HG02798 (cell line): Measurements from ENCODE around the gene RNF40.

Source experiments
- ATAC-seq: cut with Tn5 transposase; IDR thresholded peaks from one replicate; pipeline ENCODE4 v1.9.1; 2021; ENCODE audit warnings: mild to moderate bottlenecking; ENCODE audit not compliant: unreplicated experiment, poor library complexity

The RNF40 gene

DNA sequence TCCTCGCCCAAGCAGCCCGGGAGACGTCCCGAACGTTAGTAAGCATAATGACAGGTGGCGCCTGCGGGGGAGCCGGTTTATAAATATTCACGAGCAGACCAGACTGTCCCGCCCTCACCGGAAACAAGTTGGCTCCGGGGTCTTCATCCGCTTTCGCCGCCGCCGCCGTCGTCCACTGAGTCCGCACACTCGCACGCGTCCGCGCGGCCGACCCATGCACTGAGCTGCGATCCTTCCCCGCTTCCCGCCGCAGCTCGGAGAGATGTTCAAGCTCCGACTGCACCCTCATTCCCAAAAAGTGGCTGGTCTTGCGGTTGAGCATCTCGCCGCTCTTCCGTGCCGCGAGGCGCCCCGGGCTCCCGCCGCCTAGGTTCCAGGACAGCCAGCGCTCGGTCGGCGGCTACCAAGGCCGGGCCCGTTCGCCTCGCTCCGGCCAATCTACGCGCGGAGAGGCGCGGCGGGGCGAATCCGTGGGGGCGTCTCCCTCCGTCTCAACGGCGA is 645 bp upstream of the RNF40 start:
- ATAC-seq = peak; percentile 30

DNA sequence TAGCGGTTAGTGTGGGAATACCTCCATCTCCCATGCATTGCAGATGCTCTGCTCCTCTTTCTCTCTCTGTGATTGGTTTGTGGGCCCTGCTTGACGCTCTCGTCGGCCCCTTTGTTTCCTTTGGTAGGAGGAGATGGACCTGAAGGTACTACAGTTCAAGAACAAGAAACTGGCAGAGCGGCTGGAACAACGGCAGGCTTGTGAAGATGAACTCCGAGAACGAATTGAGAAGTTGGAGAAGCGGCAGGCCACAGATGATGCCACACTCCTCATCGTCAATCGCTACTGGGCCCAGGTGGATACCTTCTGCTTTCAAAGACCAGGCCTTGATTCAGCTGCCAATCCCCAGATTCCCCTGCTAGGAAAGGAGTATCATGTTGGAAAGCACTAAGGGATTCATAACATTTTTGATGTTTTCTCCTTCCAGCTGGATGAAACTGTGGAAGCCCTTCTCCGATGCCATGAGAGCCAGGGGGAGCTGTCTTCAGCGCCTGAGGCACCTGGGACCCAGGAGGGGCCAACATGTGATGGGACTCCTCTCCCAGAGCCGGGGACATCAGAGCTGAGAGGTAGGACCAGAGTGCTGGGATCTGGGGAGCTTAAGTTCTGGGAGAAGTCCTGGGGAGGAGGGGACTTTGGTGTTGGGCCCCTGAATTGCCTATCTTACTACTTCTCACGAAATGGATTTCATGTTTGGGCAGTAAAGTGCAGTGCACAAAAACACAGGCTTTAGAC is 1.0 kb downstream of the RNF40 start:
- ATAC-seq = no peak

DNA sequence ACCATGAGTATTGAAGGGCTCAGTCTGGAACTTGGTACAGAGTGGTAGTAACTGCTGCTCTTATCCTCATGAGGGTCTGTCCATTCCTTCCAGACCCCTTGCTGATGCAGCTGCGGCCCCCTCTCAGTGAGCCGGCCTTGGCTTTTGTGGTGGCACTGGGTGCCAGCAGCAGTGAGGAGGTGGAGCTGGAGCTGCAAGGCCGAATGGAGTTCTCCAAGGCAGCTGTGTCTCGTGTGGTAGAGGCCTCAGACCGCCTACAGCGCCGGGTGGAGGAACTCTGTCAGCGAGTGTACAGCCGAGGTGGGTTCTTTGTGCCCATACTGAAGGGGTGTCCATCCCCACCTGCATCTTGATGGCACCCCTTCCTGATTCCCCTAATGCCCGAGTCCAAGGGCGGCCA is 2.0 kb downstream of the RNF40 start:
- no peak for ATAC-seq

DNA sequence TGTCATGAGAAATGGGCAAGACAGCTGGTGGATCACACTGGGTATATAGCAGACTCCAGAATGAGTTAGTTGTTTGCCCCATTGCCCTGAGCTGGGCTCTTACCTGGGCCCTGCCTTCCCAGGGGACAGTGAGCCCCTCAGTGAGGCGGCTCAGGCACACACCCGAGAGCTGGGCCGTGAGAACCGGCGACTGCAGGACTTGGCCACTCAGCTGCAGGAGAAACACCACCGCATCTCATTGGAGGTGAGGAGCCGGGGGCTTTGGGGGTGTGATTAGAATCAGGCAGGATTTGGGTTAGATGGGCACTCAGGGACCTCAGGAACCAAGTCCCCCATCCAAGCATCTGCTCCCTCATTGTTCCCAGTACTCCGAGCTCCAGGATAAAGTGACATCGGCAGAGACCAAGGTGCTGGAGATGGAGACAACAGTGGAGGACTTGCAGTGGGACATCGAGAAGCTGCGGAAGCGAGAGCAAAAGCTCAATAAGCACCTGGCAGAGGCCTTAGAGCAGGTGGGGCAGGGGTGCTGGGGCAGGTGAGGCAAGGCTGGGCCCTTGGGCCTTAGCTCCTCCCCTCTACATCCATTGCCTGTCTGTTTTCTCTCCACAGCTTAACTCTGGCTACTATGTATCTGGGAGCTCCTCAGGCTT is 2.8 kb downstream of the RNF40 start:
- ATAC-seq = no peak

GRCh38 chr16:30766206-30766932 is 4.2 kb downstream of the RNF40 start:
- ATAC-seq = no peak

DNA sequence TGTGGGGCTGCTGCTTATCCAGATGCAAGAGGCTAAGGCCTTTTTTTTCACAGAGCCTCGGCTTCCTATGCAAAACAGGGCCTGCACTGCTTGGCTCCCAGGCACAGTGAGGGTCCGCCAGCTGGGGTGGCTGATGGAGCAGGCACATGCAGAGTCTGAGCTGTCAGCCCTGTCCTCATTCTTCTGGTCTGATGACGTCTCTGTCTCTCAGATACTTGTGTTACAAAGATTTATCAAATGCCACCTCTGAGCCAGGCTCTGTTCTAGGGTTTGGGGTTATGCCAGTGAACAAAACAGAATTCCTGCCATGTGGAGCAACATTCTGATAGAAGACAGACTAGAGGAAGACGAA is 4.8 kb downstream of the RNF40 start:
- ATAC-seq = no peak

DNA sequence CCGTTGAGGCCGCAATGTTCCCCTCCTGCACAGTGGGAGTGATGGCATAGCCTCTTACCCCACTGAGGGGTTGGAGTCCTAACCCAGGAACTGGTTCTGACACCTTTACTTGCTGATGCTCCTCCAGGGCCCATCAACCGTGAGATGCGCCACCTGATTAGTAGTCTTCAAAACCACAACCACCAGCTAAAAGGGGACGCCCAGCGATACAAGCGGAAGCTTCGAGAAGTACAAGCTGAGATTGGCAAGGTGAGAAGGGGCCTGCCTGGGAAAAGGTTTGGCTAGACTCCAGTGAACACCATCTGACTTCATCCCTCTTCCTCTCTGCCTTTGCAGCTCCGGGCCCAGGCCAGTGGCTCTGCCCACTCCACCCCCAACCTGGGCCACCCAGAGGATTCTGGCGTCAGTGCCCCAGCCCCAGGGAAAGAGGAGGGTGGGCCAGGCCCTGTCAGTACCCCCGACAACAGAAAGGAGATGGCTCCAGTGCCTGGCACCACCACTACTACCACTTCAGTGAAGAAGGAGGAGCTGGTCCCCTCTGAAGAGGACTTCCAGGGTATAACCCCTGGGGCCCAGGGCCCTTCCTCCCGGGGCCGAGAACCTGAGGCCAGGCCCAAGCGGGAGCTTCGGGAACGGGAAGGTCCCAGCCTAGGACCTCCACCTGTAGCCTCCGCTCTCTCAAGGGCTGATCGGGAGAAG is 5.8 kb downstream of the RNF40 start:
- no peak for ATAC-seq

DNA sequence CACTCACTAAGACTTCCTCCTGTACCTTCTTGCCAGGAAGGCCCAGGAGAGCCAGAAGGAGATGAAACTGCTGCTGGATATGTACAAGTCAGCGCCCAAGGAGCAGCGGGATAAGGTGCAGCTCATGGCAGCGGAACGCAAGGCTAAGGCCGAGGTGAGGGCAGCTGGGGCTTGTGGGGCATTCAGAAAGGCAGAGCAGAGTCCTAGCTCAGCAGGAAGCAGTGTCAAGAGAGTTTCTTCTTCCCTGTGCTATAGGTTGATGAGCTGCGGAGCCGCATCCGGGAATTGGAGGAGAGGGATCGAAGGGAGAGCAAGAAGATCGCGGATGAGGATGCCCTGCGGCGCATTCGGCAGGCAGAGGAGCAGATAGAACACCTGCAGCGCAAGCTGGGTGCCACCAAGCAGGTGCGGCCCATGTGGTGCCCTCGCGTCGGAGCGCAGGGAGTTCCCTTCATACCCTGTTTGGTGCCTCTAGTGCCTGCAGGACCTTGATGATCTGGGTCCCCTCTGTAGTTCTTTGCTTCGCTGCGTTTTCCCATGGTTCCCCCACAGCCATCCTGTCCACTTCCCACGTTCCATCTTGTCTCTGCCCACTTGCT is 6.6 kb downstream of the RNF40 start:
- no peak for ATAC-seq

DNA sequence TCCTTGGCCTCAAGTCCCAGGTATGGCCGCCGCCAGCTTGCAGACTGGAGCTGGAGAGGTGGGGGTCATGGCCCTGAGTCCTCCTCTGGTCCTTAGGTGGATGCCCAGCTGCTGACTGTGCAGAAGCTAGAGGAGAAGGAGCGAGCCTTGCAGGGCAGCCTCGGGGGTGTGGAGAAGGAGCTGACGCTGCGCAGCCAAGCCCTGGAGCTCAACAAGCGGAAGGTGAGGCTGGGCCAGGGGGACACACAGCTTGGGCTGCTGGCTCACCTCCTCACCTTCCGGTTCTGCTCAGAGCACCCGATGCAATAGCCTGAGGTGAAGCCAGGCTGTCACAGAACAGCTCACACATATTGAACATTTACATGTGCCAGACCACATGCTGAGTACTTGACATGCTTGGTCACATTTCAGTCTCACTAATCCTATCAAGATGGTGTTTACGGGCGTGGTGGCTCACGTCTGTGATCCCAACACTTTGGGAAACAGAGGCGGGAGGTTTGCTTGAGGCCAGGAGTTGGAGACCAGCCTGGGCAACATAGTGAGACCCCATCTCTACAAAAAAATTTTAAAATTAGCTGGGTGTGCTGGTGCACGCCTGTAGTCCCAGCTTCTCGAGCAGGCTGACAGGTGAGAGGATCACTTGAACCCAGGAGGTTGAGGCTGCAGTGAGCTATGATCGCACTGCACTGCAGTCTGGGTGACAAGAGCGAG is 7.4 kb downstream of the RNF40 start:
- ATAC-seq = no peak

- ATAC-seq = no peak
Observed at GRCh38 chr16:30771726-30772125, 9.6 kb downstream of the RNF40 start.

DNA sequence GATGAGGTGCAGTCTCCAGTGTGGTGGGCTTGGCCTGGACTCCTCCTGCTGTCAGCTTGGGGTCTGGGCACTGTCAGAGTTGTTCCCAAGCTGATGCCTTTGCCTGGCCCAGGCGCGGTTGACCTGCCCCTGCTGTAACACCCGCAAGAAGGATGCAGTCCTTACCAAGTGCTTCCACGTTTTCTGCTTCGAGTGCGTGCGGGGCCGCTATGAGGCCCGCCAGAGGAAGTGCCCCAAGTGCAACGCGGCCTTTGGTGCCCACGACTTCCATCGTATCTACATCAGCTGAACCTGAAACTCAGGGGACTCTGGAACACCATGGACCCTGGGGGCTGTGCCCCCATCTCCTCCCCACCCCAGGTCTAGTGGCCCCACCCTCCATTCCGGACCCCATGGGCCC is 11.7 kb downstream of the RNF40 start:
- ATAC-seq = no peak

DNA sequence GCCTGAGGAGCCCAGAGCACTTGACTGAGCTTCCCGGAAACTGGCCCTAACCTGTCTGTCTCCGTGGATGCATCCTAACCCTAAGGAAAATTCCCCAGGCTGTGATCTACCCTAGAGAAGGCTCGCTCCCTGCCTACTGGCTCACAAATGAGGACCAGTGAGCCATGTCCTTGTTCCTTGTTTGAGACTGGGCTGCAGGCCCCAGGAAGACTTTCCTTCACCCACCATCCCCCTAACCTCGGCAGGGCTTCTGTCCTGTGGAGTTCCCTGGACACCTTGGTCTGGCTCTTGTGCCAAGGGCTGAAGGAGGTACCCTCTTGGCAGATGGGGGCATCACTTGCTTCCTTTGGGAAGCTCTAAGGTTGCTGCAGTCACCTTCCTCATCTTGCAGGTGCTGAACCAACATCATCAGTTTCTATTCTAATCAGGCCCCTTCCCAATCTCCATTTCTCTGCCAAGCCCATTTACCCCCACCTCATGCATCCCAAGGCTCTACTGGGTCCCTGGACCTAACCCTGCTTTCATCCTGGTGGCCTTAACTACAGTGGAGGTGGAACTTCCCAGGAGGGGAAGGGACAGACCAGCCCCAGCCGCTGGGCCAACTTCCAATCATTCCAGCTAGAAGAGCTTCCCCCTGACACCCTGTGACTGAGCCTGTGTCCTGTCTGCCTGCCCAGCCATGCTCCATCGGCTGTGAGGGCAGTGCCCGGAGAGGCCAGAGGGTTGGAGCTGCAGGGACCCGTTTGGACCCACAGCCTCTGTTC is 12.4 kb downstream of the RNF40 start:
- ATAC-seq = no peak

- peak; percentile 4 for ATAC-seq
Observed at GRCh38 chr16:30775131-30775391, 12.9 kb downstream of the RNF40 start.

DNA sequence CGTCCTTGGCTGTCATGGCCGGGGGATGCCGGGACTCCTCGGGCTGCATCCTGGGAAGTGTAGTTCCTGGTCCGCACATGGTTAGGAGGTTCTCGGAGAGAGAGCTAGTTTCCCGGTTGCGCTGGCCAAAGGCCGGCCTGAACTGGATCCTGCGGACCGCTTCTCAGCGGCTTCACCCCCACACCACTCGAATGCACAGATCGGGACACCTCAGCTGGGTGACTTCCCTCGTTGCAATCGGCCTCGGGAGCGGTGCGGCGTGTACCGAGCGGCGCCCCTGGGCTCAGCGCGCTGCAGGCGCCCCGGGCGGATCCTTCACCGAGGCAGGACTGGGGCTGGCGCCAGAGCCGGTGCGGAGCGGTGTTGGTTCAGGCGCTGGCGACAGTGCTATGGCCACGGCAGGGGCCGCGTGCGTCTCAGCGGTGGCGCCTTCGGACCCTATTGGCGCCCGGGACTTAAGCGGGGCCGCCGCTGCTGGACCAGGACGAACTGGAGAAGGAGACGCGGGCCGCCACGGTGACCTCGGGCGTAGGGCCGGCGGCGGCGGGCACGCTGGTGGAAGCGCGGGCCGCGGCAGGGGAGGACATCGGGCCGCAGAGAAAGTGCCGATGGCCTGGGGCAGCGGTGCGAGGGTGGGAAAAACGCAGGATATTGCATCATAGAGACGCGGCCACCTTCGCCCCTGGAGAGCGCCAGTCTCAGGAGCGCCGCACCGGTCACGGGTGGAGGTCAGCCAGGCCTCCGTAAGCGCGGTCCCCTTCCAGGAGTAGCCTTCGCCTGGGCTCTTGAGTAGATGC is 13.5 kb downstream of the RNF40 start:
- peak; percentile 60 for ATAC-seq

DNA sequence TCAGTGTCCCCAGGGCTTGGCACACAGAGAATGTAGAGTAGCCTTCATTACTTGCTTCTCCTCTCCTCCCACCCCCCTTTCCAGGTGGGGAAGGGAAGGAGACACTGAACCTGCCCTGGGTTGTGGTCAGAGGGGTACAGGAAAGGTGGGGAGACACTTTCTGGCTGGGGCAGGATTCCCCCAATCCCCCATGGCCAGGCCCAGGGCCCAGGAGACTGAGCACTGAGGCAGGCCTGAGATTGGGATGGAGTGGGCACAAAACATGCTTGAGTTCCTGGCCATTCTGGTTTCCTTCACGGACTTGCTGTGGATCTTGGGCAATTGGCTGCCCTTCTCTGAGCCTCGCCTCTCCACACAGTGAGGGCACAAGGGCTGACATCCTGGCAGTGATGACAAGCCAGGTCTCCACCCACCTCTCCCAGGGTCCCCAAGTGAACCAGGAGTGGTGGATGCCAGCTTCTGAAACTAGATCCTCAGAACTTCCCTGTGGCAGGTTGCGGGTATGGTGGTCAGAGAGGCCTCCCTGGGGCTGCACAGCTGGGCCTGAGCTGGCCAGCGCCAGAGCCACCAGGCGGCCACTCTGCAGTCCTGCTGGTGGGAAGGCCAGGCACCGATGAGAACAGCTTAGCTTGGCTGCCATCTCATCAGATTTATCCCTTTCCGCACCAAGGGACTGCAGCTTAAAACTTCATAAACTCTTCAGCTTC is 15.6 kb downstream of the RNF40 start:
- ATAC-seq = no peak

GRCh38 chr16:30778549-30779244 is 16.6 kb downstream of the RNF40 start:
- no peak for ATAC-seq

DNA sequence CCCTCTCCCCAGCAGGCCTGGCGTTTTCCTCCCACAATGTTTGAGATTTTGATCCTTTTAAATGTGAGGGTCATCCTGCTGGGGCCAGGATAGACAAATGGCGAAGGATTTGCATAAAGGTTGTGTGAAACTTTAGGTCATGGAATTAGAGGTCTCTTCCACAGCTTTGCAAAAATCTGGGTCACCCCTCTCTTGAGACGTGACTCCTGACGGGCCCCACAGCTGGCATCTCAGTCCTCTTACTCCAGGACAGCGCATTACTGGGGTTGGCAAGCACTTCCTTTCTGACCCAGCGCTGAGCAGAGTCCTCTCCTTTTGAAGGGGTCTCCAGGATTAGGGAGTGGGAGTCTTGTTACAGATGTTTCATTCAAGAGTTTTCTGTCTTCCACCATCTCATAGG is 17.5 kb downstream of the RNF40 start:
- no peak for ATAC-seq
